OCI-LY1 (cell line): ENCODE data around the gene RPS3.

Experiments used
- EZH2 ChIP-seq: fragments of 200-600 bp; sonication (generic), shearing (Covaris generic); IDR thresholded peaks from 2 replicates; pipeline ENCODE4 v1.8.0; 2017; ENCODE audit warnings: borderline replicate concordance, mixed run types, mild to moderate bottlenecking, antibody characterized with exemption, low read length, moderate library complexity, mixed read lengths
- TF ChIP-seq, protein P1 (sequence below): fragments of 200-600 bp; sonication (generic), shearing (Covaris generic); IDR thresholded peaks from 2 replicates; pipeline ENCODE4 v1.5.1; 2017; ENCODE audit warnings: mild to moderate bottlenecking, antibody characterized with exemption, low read length, moderate library complexity, mixed read lengths

DNA sequence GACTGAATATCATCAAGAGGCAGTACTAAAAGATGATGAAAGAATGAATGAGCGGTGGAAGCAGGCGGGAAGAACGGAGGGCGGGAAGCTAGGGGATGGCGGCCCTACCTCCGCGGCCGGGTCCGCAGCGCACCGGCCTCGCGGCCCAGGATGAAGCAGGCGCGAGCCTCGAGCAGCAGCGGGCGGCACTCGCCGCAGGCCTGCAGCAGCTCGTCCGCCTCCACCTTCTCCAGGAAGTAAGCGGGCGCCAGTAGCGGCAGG, 30.3 kb downstream of the RPS3 start:
- TF ChIP-seq, protein P1, sequence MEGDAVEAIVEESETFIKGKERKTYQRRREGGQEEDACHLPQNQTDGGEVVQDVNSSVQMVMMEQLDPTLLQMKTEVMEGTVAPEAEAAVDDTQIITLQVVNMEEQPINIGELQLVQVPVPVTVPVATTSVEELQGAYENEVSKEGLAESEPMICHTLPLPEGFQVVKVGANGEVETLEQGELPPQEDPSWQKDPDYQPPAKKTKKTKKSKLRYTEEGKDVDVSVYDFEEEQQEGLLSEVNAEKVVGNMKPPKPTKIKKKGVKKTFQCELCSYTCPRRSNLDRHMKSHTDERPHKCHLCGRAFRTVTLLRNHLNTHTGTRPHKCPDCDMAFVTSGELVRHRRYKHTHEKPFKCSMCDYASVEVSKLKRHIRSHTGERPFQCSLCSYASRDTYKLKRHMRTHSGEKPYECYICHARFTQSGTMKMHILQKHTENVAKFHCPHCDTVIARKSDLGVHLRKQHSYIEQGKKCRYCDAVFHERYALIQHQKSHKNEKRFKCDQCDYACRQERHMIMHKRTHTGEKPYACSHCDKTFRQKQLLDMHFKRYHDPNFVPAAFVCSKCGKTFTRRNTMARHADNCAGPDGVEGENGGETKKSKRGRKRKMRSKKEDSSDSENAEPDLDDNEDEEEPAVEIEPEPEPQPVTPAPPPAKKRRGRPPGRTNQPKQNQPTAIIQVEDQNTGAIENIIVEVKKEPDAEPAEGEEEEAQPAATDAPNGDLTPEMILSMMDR: no peak
- no peak for TF ChIP-seq EZH2
